ENCODE results near the gene EVC. TPM values are rescaled to one million over a fixed set of nuclear protein-coding genes. Genes with fewer than 3 reads are reported as not detected.
A peak's percentile ranks its signal among the peaks of the same experiment; 100 is the strongest.

Gene EVC
- total RNA-seq, 2 donors from 2014 or later, result 18.4 to 30.0 TPM

DNA sequence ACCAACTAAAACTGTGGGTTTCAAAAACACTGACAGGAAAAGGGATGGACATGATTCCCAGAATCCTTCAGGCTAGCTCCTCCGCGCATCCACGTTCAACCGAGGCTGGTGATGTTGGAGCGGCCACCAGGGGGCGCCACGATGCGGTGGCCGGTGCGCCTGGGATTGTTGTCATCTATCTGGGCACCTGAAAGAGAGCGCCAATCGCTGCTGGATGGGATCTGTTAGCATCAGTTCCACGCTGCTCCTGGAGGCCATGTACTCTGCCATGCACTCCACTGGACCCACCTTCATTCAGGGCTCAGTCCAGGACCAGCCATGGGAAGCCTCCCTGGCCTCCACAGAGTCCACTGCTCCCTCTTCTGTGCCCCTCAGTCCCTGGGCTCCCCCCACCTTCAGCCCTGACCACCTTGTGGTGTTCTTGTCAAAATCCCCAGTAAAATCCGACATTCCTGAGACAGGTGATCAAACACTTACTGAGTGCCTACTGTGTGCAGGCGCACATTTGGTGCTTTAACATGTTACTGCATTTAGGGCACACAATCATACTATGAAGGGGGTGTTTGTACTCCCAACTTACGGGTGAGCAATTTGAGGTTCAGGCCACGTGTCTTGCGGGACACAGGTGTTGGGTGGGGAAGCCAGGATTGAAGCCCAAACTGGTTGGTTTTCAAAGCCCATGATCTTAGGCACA is 110.8 kb downstream of the EVC start:
- Histone ChIP-seq H3K36me3 (replicated peaks in 1 of 2; ENCODE audit: insufficient read depth in 1 of 2, low read depth in 2 of 2) (no peaks in the 10 kb centered on the region), H3K9me3 (no peaks in the 10 kb centered on the region), H3K4me3 (no peak overlapping the region), H3K4me1 (no peaks in the 10 kb centered on the region), H3K27me3 (no peaks in the 10 kb centered on the region), H3K27ac (no peak overlapping the region)
- ATAC-seq (no peak), DNase-seq (no peak)
- TF ChIP-seq, protein P1, sequence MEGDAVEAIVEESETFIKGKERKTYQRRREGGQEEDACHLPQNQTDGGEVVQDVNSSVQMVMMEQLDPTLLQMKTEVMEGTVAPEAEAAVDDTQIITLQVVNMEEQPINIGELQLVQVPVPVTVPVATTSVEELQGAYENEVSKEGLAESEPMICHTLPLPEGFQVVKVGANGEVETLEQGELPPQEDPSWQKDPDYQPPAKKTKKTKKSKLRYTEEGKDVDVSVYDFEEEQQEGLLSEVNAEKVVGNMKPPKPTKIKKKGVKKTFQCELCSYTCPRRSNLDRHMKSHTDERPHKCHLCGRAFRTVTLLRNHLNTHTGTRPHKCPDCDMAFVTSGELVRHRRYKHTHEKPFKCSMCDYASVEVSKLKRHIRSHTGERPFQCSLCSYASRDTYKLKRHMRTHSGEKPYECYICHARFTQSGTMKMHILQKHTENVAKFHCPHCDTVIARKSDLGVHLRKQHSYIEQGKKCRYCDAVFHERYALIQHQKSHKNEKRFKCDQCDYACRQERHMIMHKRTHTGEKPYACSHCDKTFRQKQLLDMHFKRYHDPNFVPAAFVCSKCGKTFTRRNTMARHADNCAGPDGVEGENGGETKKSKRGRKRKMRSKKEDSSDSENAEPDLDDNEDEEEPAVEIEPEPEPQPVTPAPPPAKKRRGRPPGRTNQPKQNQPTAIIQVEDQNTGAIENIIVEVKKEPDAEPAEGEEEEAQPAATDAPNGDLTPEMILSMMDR (IDR thresholded peaks at IDR 0.05), result peak in 2 of 7 experiments; percentile 17 to 28
- TF ChIP-seq POLR2A (IDR thresholded peaks at IDR 0.05), result no peak
- WGBS, 2 donors, result 75 to 77% methylated on average over 18 of the region's 18 CpGs
- intact Hi-C loops (cut with DNase I), result no loop called here

DNA sequence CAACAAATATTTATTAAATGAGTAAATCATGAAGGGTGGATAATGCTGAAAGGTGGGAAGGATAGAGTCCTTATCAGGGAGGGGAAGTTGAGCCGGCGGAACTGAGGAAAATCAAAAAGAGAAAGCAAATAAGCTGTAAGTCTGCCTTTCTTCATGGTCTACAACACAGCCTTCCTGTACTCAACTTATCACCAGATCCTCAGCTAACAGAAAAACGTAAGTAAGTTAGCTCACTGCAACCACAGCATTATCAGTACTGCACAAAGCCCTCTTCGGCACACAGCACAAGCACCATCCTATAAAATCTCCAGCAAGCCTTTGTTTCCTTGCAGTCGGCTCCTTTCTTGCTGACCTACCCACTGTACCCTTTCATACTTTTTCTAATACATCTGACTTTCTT is 111.6 kb downstream of the EVC start:
- Histone ChIP-seq H3K4me3 (no peak overlapping the region), H3K4me1 (no peaks in the 10 kb centered on the region), H3K27me3 (no peaks in the 10 kb centered on the region), H3K27ac (no peak overlapping the region), H3K9me3 (no peaks in the 10 kb centered on the region), H3K36me3 (replicated peaks in 1 of 2; ENCODE audit: insufficient read depth in 1 of 2, low read depth in 2 of 2) (no peaks in the 10 kb centered on the region)
- intact Hi-C loops (cut with DNase I), result no loop called here
- ATAC-seq (no peak), DNase-seq (no peak)
- WGBS, 2 donors, result 74 to 80% methylated on average over 5 of the region's 5 CpGs
- TF ChIP-seq, protein P1 (IDR thresholded peaks at IDR 0.05), result no peak
- no peak for TF ChIP-seq POLR2A (IDR thresholded peaks at IDR 0.05)

DNA sequence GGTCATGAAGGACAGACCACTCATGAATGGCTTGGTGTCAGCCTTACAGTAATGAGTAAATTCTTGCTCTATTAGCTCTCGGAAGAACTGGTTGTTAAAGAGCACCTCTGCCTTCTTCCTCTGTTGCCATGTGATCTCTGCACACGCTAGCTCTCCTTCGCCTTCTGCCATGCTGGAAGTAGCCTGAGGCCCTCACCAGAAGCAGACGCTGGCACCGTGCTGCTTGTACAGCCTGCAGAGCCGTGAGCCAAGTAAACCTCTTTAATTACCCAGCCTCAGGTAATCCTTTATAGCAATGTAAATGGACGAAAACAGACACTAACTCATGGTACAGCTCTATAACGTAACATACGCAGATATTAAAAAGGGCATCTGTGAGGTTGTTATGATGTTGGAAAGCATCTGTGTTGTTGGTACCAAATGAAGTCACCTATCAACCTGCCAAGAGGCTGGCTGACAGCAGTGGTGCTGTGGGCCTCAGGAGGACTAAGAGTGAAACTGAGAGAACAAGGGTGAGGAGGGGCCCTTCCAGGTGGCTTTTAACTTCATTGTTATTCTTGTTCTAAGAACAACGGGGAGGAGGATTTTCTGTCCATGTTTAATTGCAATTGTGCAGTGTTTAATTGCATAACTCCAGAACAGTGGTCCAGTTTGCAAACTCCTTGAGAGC is 112.7 kb downstream of the EVC start:
- no peak for DNase-seq
- TF ChIP-seq POLR2A (IDR thresholded peaks at IDR 0.05), result no peak
- TF ChIP-seq, protein P1 (IDR thresholded peaks at IDR 0.05), result no peak
- WGBS, 2 donors, result 85 to 89% methylated on average over 10 of the region's 10 CpGs
- H3K27ac ChIP-seq, result no peak overlapping the region
- no peak overlapping the region for H3K4me3 ChIP-seq
- intact Hi-C loops (cut with DNase I), result no loop called here
- no peak for ATAC-seq
- H3K4me1 ChIP-seq, result no peaks in the 10 kb centered on the region
- no peaks in the 10 kb centered on the region for H3K36me3 ChIP-seq (replicated peaks in 1 of 2; ENCODE audit: insufficient read depth in 1 of 2, low read depth in 2 of 2)
- no peaks in the 10 kb centered on the region for H3K27me3 ChIP-seq
- no peaks in the 10 kb centered on the region for H3K9me3 ChIP-seq

DNA sequence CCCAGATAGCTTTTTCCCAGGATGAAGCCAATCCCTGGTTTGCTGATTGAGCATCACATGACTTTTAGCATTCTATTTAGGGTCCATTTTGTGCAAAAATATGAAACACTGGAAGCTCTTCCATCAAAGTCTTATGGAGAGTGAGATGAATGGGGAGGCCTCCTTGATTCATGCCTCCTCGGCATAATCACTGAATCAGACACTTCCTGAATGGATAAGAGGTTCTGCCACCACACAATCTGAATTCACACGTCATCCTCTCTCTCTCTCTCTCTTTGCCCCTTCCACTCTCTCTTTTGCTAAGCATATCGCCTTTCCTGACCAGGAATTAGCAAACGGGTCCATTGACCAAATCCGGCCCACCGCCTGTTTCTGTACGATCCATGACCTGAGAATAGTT is 113.2 kb downstream of the EVC start:
- Histone ChIP-seq H3K4me3 (no peak overlapping the region), H3K27ac (no peak overlapping the region), H3K9me3 (no peaks in the 10 kb centered on the region), H3K27me3 (no peaks in the 10 kb centered on the region), H3K36me3 (replicated peaks in 1 of 2; ENCODE audit: insufficient read depth in 1 of 2, low read depth in 2 of 2) (no peaks in the 10 kb centered on the region), H3K4me1 (no peaks in the 10 kb centered on the region)
- WGBS, 2 donors, result 80 to 87% methylated on average over 7 of the region's 7 CpGs
- intact Hi-C loops (cut with DNase I), result no loop called here
- TF ChIP-seq, protein P1 (IDR thresholded peaks at IDR 0.05), result no peak
- TF ChIP-seq POLR2A (IDR thresholded peaks at IDR 0.05), result no peak
- DNase-seq (no peak), ATAC-seq (no peak)
